Liver (tissue), 9 donors: Measurements from ENCODE around the gene TAF1. TPM values are rescaled to one million over a fixed set of nuclear protein-coding genes. Genes with fewer than 3 reads are reported as not detected.
"Not testable (repeated sequence)": the region's sequence is repeated elsewhere in the genome, so short reads cannot be mapped to it uniquely, and the experiment has no call there.

Experiments used
- DNase-seq: peaks from one replicate; pipeline ENCODE4 v3.0.0-alpha.2; 2017; ENCODE audit warnings: low spot score
- H3K27ac ChIP-seq, 2 donors: one replicate each; pipeline ENCODE4 v1.7.0; 2013; ENCODE audit warnings: inconsistent platforms in 2 of 2, low read length in 2 of 2, control low read depth in 1 of 2, low read depth in 1 of 2, mild to moderate bottlenecking in 1 of 2
- H3K27me3 ChIP-seq, 4 donors: one replicate each; pipeline versions ENCODE4 v1.6.1 to v1.7.0; 2013; ENCODE audit warnings: low read length in 3 of 4, inconsistent platforms in 1 of 4, mild to moderate bottlenecking in 1 of 4, moderate library complexity in 1 of 4; ENCODE audit not compliant: control insufficient read depth in 4 of 4, insufficient read depth in 4 of 4
- H3K36me3 ChIP-seq, 4 donors: one replicate each; pipeline versions ENCODE4 v1.6.1 to v1.7.0; 2013; ENCODE audit warnings: low read length in 3 of 4, mild to moderate bottlenecking in 3 of 4, low read depth in 1 of 4, moderate library complexity in 1 of 4; ENCODE audit not compliant: control insufficient read depth in 4 of 4, insufficient read depth in 3 of 4
- H3K4me1 ChIP-seq, 4 donors: one replicate each; pipeline versions ENCODE4 v1.6.1 to v1.7.0; 2013; ENCODE audit warnings: low read length in 3 of 4, mild to moderate bottlenecking in 3 of 4, moderate library complexity in 1 of 4; ENCODE audit not compliant: control insufficient read depth in 4 of 4, insufficient read depth in 4 of 4
- H3K4me3 ChIP-seq, 3 donors: one replicate each; pipeline versions ENCODE4 v1.6.1 to v1.7.0; 2013; ENCODE audit warnings: low read length in 3 of 3, control low read depth in 1 of 3, low read depth in 1 of 3, mild to moderate bottlenecking in 1 of 3
- H3K9ac ChIP-seq, 2 donors: one replicate each; pipeline ENCODE4 v1.7.0; 2013; ENCODE audit warnings: low read length in 2 of 2, mild to moderate bottlenecking in 2 of 2, moderate library complexity in 2 of 2, control low read depth in 1 of 2, low read depth in 1 of 2
- H3K9me3 ChIP-seq, 4 donors: one replicate each; pipeline versions ENCODE4 v1.6.1 to v1.7.0; 2013; ENCODE audit warnings: low read length in 3 of 4; ENCODE audit not compliant: control insufficient read depth in 4 of 4
- EGR1 ChIP-seq, 2 donors: IDR thresholded peaks; 2 replicates each; pipeline ENCODE4 v1.6.1; 2016 to 2018; ENCODE audit warnings: antibody characterized with exemption in 2 of 2, low read depth in 2 of 2
- FOXA1 ChIP-seq: IDR thresholded peaks from 2 replicates; pipeline ENCODE4 v1.6.1; 2016; ENCODE audit warnings: antibody characterized with exemption
- FOXA2 ChIP-seq: IDR thresholded peaks from 2 replicates; pipeline ENCODE4 v1.6.1; 2016; ENCODE audit warnings: antibody characterized with exemption
- GABPA ChIP-seq, 2 donors: IDR thresholded peaks in 1 of 2; conservative IDR thresholded peaks in 1 of 2; 2 replicates each; pipeline ENCODE4 v1.6.1; 2016; ENCODE audit warnings: antibody characterized with exemption in 2 of 2, mild to moderate bottlenecking in 1 of 2, moderate library complexity in 1 of 2
- HNF4A ChIP-seq, 2 donors: conservative IDR thresholded peaks; 2 replicates each; pipeline ENCODE4 v1.6.1; 2016; ENCODE audit warnings: antibody characterized with exemption in 2 of 2, mild to moderate bottlenecking in 2 of 2
- JUND ChIP-seq, 2 donors: IDR thresholded peaks; 2 replicates each; pipeline ENCODE4 v1.6.1; 2016; ENCODE audit warnings: antibody characterized with exemption in 2 of 2
- NR2F2 ChIP-seq: IDR thresholded peaks from 2 replicates; pipeline ENCODE4 v1.6.1; 2016; ENCODE audit warnings: antibody characterized with exemption
- RAD21 ChIP-seq, 2 donors: IDR thresholded peaks; 2 replicates each; pipeline ENCODE4 v1.6.1; 2016; ENCODE audit warnings: antibody characterized with exemption in 2 of 2, mild to moderate bottlenecking in 2 of 2
- SP1 ChIP-seq: IDR thresholded peaks from 2 replicates; pipeline ENCODE4 v1.6.1; 2018; ENCODE audit warnings: antibody characterized with exemption, mild to moderate bottlenecking
- YY1 ChIP-seq: IDR thresholded peaks from 2 replicates; pipeline ENCODE4 v1.6.1; 2016; ENCODE audit warnings: antibody characterized with exemption, mild to moderate bottlenecking
- WGBS: extraction: QIAGEN DNeasy Blood & Tissue Kit; methylation state at CpG from one replicate; pipeline ENCODE4 v1.1.7; 2013; 5-methylcytosine and 5-hydroxymethylcytosine counted together
- polyA plus RNA-seq, 2 donors: library from polyadenylated mRNA; stranded (reverse) in 1 of 2; unstranded in 1 of 2; fragments of 200-250 nt in 1 of 2; fragments of >200 nt in 1 of 2; fragmentation: Nextera tagmentation in 1 of 2; extraction: Ambion mirVana in 1 of 2; gene quantifications; one replicate each; pipeline versions ENCODE4 v1.2.1 to v1.2.3, GENCODE V29; 2013 to 2015
- total RNA-seq, 2 donors: library from RNA; depleted of rRNA; stranded (reverse); fragments of >200 nt; gene quantifications; one replicate each; pipeline ENCODE4 v1.2.3, GENCODE V29; 2014
- TF ChIP-seq, protein P1 (sequence below): IDR thresholded peaks from 2 replicates; pipeline ENCODE4 v1.6.1; 2016; ENCODE audit warnings: antibody characterized with exemption
- TF ChIP-seq, protein P2 (sequence below): fragments of 150-350 bp; IDR thresholded peaks from 2 replicates; pipeline ENCODE4 v1.5.1; 2017; ENCODE audit warnings: improper control_type of control experiment, low read depth, low read length; ENCODE audit not compliant: missing input control
- TF ChIP-seq, protein P3 (sequence below): IDR thresholded peaks from 2 replicates; pipeline ENCODE4 v1.6.1; 2016; ENCODE audit warnings: antibody characterized with exemption, mild to moderate bottlenecking
- TF ChIP-seq, protein P4 (sequence below): IDR thresholded peaks from 2 replicates; pipeline ENCODE4 v1.6.1; 2016; ENCODE audit warnings: antibody characterized with exemption
- TF ChIP-seq, protein P5 (sequence below): IDR thresholded peaks from 2 replicates; pipeline ENCODE4 v1.6.1; 2016; ENCODE audit warnings: antibody characterized with exemption
- donor health status: healthy.
- donor health status: healthy.
- donor health status: healthy.
- donor health status: healthy.
- donor health status: healthy.

TAF1 gene
- total and polyA plus RNA-seq, 4 donors: 2.8 to 37.7 (median 14.6) TPM

DNA sequence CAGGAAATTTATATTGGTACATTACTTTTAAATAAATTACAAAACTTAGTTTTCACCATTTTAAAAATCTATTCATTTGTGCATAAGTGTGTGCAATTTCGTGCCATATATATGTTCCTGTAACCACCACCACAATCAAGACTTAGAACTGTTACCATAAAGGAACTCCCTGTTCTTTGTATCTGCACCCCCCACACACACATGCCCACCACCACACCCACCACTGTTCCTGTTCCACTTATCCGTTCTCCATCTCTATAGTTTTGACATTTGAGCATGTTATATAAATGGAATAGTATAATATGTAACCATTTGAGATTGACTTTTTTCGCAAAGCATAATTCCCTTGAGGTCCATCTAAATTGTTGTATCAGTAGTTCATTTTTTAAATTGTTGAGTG, 73.7 kb downstream of the TAF1 start:
- TF ChIP-seq GABPA (IDR thresholded peaks at IDR 0.05 in 1 of 2, conservative IDR thresholded peaks at IDR 0.05 in 1 of 2): no peak
- TF ChIP-seq, protein P1, sequence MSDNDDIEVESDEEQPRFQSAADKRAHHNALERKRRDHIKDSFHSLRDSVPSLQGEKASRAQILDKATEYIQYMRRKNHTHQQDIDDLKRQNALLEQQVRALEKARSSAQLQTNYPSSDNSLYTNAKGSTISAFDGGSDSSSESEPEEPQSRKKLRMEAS: no peak
- TF ChIP-seq FOXA2: no peak
- no peak for TF ChIP-seq RAD21 (IDR thresholded peaks at IDR 0.05)
- TF ChIP-seq FOXA1: no peak
- TF ChIP-seq EGR1 (IDR thresholded peaks at IDR 0.05; ENCODE audit: low read depth in 2 of 2): no peak
- TF ChIP-seq YY1: no peak
- TF ChIP-seq JUND (IDR thresholded peaks at IDR 0.05): no peak
- TF ChIP-seq, protein P2, sequence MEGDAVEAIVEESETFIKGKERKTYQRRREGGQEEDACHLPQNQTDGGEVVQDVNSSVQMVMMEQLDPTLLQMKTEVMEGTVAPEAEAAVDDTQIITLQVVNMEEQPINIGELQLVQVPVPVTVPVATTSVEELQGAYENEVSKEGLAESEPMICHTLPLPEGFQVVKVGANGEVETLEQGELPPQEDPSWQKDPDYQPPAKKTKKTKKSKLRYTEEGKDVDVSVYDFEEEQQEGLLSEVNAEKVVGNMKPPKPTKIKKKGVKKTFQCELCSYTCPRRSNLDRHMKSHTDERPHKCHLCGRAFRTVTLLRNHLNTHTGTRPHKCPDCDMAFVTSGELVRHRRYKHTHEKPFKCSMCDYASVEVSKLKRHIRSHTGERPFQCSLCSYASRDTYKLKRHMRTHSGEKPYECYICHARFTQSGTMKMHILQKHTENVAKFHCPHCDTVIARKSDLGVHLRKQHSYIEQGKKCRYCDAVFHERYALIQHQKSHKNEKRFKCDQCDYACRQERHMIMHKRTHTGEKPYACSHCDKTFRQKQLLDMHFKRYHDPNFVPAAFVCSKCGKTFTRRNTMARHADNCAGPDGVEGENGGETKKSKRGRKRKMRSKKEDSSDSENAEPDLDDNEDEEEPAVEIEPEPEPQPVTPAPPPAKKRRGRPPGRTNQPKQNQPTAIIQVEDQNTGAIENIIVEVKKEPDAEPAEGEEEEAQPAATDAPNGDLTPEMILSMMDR: no peak
- TF ChIP-seq HNF4A (conservative IDR thresholded peaks at IDR 0.05): no peak
- no peak for TF ChIP-seq SP1
- no peak for TF ChIP-seq NR2F2
- TF ChIP-seq, protein P3, sequence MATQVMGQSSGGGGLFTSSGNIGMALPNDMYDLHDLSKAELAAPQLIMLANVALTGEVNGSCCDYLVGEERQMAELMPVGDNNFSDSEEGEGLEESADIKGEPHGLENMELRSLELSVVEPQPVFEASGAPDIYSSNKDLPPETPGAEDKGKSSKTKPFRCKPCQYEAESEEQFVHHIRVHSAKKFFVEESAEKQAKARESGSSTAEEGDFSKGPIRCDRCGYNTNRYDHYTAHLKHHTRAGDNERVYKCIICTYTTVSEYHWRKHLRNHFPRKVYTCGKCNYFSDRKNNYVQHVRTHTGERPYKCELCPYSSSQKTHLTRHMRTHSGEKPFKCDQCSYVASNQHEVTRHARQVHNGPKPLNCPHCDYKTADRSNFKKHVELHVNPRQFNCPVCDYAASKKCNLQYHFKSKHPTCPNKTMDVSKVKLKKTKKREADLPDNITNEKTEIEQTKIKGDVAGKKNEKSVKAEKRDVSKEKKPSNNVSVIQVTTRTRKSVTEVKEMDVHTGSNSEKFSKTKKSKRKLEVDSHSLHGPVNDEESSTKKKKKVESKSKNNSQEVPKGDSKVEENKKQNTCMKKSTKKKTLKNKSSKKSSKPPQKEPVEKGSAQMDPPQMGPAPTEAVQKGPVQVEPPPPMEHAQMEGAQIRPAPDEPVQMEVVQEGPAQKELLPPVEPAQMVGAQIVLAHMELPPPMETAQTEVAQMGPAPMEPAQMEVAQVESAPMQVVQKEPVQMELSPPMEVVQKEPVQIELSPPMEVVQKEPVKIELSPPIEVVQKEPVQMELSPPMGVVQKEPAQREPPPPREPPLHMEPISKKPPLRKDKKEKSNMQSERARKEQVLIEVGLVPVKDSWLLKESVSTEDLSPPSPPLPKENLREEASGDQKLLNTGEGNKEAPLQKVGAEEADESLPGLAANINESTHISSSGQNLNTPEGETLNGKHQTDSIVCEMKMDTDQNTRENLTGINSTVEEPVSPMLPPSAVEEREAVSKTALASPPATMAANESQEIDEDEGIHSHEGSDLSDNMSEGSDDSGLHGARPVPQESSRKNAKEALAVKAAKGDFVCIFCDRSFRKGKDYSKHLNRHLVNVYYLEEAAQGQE: no peak
- TF ChIP-seq, protein P4, sequence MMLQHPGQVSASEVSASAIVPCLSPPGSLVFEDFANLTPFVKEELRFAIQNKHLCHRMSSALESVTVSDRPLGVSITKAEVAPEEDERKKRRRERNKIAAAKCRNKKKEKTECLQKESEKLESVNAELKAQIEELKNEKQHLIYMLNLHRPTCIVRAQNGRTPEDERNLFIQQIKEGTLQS: no peak
- WGBS: 95% methylated on average over 3 of the region's 3 CpGs
- H3K27ac ChIP-seq: no peak overlapping the region
- no peak overlapping the region for H3K9ac ChIP-seq
- H3K27me3 ChIP-seq: no peaks in the 10 kb centered on the region
- no peaks in the 10 kb centered on the region for H3K9me3 ChIP-seq
- peaks cover 0 to 6% (median 2%) of the 10 kb centered on the region in 4 donors for H3K36me3 ChIP-seq
- H3K4me1 ChIP-seq: no peaks in the 10 kb centered on the region
- no peak for DNase-seq
- no peak overlapping the region for H3K4me3 ChIP-seq

DNA sequence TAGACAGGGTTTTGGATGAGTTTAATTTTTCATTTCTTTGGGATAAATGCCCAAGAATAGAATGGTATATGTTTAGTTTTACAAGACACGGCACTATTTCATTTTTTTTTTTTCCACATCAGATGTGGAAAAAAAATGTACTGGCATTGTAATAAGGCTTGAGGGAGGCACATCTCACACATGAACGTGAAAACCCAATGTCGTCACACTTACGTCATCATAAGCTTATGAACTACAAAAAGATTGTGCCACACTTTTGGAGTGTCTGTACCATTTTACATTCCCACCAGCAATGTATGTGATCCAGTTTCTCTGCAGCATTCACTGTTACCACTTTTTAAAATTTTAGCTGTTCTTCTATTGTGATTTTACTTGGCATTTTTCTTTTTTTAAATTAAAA, 74.2 kb downstream of the TAF1 start:
- Histone ChIP-seq H3K27ac (no peak overlapping the region), H3K27me3 (no peaks in the 10 kb centered on the region)
- WGBS: 95% methylated on average over 4 of the region's 4 CpGs

DNA sequence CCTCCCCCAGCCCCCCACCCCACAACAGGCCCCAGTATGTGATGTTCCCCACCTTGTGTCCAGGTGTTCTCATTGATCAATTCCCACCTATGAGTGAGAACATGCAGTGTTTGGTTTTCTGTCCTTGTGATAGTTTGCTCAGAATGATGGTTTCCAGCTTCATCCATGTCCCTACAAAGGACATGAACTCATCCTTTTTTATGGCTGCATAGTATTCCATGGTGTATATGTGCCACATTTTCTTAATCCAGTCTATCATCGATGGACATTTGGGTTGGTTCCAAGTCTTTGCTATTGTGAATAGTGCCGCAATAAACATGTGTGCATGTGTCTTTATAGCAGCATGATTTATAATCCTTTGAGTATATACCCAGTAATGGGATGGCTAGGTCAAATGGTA, 75.7 kb downstream of the TAF1 start:
- not testable (repeated sequence) for DNase-seq, H3K27me3 ChIP-seq, H3K4me3 ChIP-seq, H3K9ac ChIP-seq, H3K4me1 ChIP-seq, H3K9me3 ChIP-seq, H3K27ac ChIP-seq, H3K36me3 ChIP-seq
- 79% methylated on average over 2 of the region's 2 CpGs for WGBS

More for the DNA sequence above, 74.2 kb downstream of the TAF1 start:
- H3K9me3 ChIP-seq: no peaks in the 10 kb centered on the region
- no peak overlapping the region for H3K4me3 ChIP-seq
- no peaks in the 10 kb centered on the region for H3K4me1 ChIP-seq
- TF ChIP-seq, protein P5, sequence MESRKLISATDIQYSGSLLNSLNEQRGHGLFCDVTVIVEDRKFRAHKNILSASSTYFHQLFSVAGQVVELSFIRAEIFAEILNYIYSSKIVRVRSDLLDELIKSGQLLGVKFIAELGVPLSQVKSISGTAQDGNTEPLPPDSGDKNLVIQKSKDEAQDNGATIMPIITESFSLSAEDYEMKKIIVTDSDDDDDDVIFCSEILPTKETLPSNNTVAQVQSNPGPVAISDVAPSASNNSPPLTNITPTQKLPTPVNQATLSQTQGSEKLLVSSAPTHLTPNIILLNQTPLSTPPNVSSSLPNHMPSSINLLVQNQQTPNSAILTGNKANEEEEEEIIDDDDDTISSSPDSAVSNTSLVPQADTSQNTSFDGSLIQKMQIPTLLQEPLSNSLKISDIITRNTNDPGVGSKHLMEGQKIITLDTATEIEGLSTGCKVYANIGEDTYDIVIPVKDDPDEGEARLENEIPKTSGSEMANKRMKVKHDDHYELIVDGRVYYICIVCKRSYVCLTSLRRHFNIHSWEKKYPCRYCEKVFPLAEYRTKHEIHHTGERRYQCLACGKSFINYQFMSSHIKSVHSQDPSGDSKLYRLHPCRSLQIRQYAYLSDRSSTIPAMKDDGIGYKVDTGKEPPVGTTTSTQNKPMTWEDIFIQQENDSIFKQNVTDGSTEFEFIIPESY: no peak
- TF ChIP-seq RAD21 (IDR thresholded peaks at IDR 0.05) (no peak), JUND (IDR thresholded peaks at IDR 0.05) (no peak)
- no peak for DNase-seq
- no peak overlapping the region for H3K9ac ChIP-seq
- H3K36me3 ChIP-seq: peaks cover under 1 to 6% (median 3%) of the 10 kb centered on the region in 4 donors
